AG09319 (cell line): ENCODE data around the gene PALLD.

Experiments
- DNase-seq: peaks from one replicate; pipeline ENCODE4 v3.0.0-alpha.2; 2010; ENCODE audit warnings: low read depth; ENCODE audit errors: extremely low read depth
- TF ChIP-seq, protein P1 (sequence below): IDR thresholded peaks from 2 replicates; pipeline ENCODE4 v1.5.1; 2011; ENCODE audit warnings: low read depth, mild to moderate bottlenecking, inconsistent platforms, low read length, moderate library complexity

Gene PALLD

DNA sequence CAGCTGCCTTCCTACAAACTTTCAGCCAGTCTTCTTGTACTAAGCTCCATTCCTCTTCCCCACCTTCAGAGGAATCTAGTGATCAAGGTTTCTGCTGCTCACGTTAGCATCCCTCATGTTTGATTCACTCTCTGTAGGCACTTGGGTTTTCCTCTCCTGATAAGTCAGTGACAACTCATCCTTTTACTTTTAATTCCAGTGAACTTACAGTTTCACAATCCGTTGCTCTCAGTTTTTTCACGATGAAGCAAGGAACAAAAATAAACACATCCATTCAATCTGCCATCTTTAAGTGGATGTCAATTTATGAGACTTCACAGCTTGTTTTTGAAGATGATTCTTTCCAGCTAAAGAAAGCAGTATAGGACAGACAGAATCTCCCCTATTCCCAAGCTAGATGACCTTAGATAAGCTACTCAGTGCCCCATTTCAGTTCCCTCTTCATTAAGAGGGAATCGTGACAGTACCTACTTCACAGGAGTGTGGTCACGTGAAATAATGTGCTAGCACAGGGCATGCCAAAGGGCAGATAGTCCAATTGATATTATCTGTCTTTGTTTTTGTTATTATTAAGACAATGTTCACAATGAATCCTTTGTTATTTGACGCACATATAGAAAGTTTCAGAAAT, 234.3 kb downstream of the PALLD start:
- TF ChIP-seq, protein P1, sequence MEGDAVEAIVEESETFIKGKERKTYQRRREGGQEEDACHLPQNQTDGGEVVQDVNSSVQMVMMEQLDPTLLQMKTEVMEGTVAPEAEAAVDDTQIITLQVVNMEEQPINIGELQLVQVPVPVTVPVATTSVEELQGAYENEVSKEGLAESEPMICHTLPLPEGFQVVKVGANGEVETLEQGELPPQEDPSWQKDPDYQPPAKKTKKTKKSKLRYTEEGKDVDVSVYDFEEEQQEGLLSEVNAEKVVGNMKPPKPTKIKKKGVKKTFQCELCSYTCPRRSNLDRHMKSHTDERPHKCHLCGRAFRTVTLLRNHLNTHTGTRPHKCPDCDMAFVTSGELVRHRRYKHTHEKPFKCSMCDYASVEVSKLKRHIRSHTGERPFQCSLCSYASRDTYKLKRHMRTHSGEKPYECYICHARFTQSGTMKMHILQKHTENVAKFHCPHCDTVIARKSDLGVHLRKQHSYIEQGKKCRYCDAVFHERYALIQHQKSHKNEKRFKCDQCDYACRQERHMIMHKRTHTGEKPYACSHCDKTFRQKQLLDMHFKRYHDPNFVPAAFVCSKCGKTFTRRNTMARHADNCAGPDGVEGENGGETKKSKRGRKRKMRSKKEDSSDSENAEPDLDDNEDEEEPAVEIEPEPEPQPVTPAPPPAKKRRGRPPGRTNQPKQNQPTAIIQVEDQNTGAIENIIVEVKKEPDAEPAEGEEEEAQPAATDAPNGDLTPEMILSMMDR: no peak
- DNase-seq: no peak

- DNase-seq: no peak
- TF ChIP-seq, protein P1: no peak
Observed at GRCh38 chr4:168731706-168732414, 235.0 kb downstream of the PALLD start.

DNA sequence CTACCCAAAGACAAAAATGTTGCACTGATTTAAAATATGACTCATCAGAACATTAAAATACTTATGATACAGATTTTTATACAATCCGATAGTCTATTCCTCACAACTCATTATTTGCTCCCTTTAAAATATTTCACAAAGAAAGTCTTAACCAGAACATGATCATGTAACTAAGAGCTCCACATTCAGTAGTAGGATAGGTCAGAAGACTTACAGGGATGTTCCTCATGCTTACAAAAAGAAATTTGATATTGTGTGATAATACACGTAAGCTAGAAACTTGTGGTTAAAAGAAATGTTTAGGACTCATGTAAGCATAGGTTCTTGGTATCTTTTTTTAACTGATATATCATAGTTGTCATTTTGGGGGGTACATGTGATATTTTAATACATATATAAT, 235.9 kb downstream of the PALLD start:
- DNase-seq: no peak
- TF ChIP-seq, protein P1: no peak

GRCh38 chr4:168734703-168735678, 238.1 kb downstream of the PALLD start:
- DNase-seq: no peak
- TF ChIP-seq, protein P1: no peak

- TF ChIP-seq, protein P1: no peak
- DNase-seq: no peak
Observed at GRCh38 chr4:168735735-168736134, 238.9 kb downstream of the PALLD start.

- TF ChIP-seq, protein P1: no peak
- no peak for DNase-seq
Observed at GRCh38 chr4:168736860-168737805, 240.3 kb downstream of the PALLD start.
